H54 (cell line): ENCODE results near the gene PTGES.
"Not testable (repeated sequence)": the region's sequence is repeated elsewhere in the genome, so short reads cannot be mapped to it uniquely, and the experiment has no call there.

ENCODE experiments used
- DNase-seq: peaks from one replicate; pipeline ENCODE4 v3.0.0; 2011; ENCODE audit warnings: low spot score, mixed read lengths; ENCODE audit not compliant: insufficient read length
- FAIRE-seq: peaks from 3 replicates; lab custom pipeline; 2011; peaks lifted over from hg19 to GRCh38; lab: Jason Lieb, UNC
- POLR2A ChIP-seq: IDR thresholded peaks from 2 replicates; pipeline ENCODE4 v1.6.1; 2011; ENCODE audit warnings: low read depth, mild to moderate bottlenecking, low read length

PTGES gene

DNA sequence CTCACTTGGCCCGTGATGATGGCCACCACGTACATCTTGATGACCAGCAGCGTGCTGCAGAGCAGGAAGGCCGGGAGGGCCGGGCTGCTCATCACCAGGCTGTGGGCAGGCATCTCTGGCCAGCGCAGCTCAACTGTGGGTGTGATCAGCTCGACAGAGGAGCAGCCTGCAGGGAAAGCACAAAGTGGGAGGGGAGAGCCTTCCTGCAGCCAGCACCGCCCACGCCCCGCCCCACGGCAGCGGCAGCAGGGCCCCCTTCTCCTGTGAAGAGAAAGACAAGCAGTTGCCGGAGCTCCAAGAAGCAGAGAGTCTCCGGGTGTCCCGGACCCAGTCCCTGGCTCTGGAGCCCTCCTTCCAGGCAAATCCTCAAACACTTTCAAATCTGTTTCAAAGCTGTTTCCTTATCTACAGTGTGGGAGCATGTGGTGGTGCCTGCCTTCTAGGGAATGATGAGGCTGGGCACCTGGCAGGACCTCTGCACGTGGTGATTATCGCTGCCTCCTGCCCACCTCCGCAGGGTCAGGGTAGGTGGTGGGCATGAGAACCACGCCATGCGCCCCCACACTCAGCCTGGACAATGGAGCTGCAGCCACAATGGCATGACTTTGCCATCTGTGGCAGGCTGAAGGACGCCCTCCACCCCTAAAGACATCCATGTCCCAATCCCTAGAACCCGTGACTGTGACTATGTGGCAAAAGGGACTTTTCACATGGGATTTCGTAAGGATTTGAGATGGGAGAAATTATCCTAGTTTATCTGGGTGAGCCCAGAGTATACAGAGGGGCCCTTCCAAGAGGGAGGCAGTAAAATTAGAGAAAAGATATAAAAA lies at the start of gene PTGES:
Gene PTGES, minus strand, starts transcription at position 143 of the 830 bp plus-strand sequence. Its CDS starts 30 bp downstream, at position 113.
- TF ChIP-seq POLR2A: no peak
- FAIRE-seq: no peak
- DNase-seq: peak; percentile 70

- FAIRE-seq: no peak
- no peak for TF ChIP-seq POLR2A
- no peak for DNase-seq
These were observed 48.7 kb upstream of the PTGES start for GRCh38 chr9:129801504-129801903.

- DNase-seq: no peak
- no peak for FAIRE-seq
- TF ChIP-seq POLR2A: no peak
These were observed 46.1 kb upstream of the PTGES start for GRCh38 chr9:129798973-129799372.

- not testable (repeated sequence) for FAIRE-seq, DNase-seq
These were observed 43.2 kb upstream of the PTGES start for GRCh38 chr9:129796029-129796428.

DNA sequence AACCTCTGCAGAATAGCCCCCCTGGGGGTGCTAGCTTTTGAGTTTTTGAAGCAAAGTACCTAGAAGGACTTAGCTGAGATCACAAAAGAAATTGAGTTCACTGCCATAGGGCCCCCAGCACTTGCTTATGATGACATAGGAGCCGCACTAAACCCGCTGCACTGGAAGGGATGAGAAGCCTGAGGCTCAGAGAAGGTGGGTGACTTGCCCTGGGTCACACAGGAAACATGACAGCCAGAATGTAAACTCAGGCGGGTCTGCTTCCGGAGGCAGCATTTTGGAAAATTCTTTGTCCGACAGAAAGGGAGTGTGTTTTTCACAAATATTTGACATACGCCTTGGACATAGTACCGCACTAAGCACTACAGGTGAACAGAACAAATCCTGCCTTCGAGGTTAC lies 41.7 kb upstream of the PTGES start:
- FAIRE-seq (no peak), DNase-seq (no peak)
- no peak for TF ChIP-seq POLR2A

- DNase-seq: no peak
- TF ChIP-seq POLR2A: no peak
- no peak for FAIRE-seq
These were observed 33.6 kb upstream of the PTGES start for GRCh38 chr9:129786481-129786880.

DNA sequence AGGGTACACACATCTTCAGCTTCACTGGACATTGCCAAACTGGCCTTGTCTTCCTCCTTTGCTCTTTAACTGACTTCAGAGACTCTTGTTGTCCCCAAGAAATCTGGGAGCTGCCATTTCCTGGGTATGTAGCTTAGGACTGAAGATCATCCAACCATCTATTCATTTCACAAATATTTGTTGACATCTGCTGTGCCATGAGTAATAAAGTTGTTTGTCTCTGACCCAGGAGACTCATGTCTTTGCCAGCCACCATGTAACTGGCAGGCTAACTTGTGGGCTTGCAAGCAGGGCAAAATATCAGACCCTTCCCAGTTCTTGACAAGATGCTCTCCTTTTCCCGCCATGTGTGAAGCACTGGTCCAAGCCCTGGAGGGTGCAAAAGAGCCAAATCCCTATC lies 33.0 kb upstream of the PTGES start:
- DNase-seq (no peak), FAIRE-seq (no peak)
- TF ChIP-seq POLR2A: no peak

GRCh38 chr9:129784970-129785369 lies 32.1 kb upstream of the PTGES start:
- not testable (repeated sequence) for DNase-seq, FAIRE-seq

DNA sequence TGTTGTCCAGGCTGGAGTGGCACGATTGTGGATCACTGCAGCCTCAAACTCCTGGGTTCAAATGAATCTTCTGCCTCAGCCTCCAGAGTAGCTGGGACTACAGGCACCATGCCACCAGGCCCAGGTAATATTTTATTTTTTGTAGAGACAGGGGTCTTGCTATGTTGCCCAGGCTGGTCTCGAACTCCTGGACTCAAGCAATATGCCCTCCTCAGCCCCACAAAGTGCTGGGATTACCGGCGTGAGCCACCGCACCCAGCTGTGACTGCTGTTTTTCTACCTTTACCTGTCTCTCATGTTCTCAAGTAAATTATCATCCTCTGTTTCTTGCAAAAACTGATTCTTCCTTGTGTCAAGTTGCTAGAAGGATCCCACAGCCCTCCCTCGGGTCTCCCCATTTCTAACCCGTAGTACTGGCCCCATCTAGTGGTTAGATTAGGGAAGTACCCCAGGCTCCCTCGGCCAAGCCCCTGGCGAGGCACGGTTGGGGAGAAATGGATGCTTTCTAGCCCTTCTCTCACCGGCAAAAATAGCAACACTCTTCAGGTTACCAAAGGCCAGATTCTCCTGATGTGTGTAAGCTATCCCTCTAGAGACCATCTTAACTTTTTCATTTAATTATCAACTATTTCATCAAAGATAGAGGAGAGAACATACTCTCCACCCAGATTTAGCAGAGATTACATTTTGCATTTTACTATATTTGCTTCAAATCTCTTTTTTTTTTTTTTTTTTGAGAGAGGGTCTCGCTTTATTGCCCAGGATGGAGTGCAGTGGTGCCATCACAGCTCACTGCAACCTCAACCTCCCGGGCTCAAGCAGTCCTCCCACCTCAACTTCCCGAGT lies 30.9 kb upstream of the PTGES start:
- FAIRE-seq (peak; percentile 86), DNase-seq (peak; percentile 46)
- TF ChIP-seq POLR2A: no peak

- FAIRE-seq (no peak), DNase-seq (no peak)
- TF ChIP-seq POLR2A: no peak
These were observed 29.1 kb upstream of the PTGES start for GRCh38 chr9:129781981-129782380.

GRCh38 chr9:129781131-129781530 lies 28.3 kb upstream of the PTGES start:
- TF ChIP-seq POLR2A: no peak
- no peak for DNase-seq
- FAIRE-seq: no peak

DNA sequence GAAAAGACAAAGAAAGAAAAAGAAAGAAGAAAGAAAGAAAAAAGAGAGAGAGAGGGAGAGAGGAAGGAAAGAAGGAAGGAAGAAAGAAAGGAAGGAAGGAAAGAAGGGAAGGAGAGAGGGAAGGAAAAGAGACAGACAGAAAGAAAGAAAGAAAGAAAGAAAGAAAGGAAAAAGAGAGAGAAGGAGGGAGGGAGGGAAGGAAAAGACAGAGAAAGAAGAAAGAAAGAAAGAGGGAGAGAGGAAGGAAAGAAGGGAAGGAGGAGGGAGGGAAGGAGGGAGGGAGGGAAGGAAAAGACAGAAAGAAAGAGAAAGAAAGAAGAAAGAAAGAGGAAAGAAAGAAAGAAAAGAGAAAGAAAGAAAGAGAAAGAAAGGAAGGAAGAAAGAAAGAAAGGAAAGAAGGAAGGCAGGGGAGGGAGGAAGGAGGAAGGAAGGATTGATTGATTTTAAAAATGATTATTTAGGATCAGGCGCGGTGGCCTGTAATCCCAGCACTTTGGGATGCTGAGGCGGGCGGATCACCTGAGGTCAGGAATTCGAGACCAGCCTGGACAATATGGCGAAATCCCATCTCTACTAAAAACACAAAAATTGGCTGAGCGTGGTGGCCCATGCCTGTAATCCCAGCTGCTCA lies 26.8 kb upstream of the PTGES start:
- TF ChIP-seq POLR2A: no peak
- FAIRE-seq (no peak), DNase-seq (no peak)

DNA sequence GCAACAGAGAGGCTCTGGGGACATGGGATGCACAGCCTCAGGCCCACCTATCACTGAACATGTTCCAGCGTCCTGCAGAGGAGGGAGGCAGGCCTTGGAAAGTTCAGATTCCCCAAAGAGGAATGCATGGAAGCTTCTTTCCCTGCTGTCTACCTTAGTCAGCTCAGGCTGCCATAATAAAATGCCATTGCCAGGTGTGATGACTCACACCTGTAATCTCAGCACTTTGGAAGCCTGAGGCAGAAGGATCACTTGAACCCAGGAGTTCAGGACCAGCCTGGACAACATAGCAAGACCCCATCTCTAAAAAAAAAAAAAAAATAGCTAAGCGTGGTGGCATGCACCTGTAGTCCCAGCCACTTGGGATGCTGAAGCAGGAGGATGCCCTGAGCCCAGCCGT lies 25.6 kb upstream of the PTGES start:
- no peak for TF ChIP-seq POLR2A
- FAIRE-seq (no peak), DNase-seq (no peak)

GRCh38 chr9:129777769-129778130 lies 24.9 kb upstream of the PTGES start:
- no peak for TF ChIP-seq POLR2A
- no peak for DNase-seq
- no peak for FAIRE-seq
